Lung microvascular endothelial cell (primary cell): ENCODE measurements around the gene DRAXIN. TPM values are rescaled to one million over a fixed set of nuclear protein-coding genes. Genes with fewer than 3 reads are reported as not detected.

Experiments used
- DNase-seq, 2 donors: peaks; one replicate each; pipeline versions ENCODE4 v3.0.0 to v3.0.0-alpha.2; 2010; ENCODE audit warnings: low read depth in 2 of 2
- total RNA-seq: library from RNA; depleted of rRNA; stranded (reverse); fragments of >200 nt; gene quantifications from 2 replicates; pipeline ENCODE4 v1.2.1, GENCODE V29; 2014

The DRAXIN gene
- total RNA-seq, 1 donor from 2014 or later, result under 0.01 TPM

- no peak for DNase-seq
Observed at GRCh38 chr1:11761285-11761684, 69.8 kb downstream of the DRAXIN start.

- no peak for DNase-seq
Observed at GRCh38 chr1:11761988-11762406, 70.5 kb downstream of the DRAXIN start, which contains the start of gene C1orf167. Gene C1orf167 (plus strand): TSS chr1:11762193. CDS start chr1:11764401, 2,208 bp downstream.

- no peak for DNase-seq
Observed at GRCh38 chr1:11764115-11764514, 72.6 kb downstream of the DRAXIN start.

GRCh38 chr1:11764519-11764918, 73.0 kb downstream of the DRAXIN start:
- no peak for DNase-seq

- DNase-seq, result no peak
Observed at GRCh38 chr1:11765661-11766428, 74.3 kb downstream of the DRAXIN start.

- no peak for DNase-seq
Observed at GRCh38 chr1:11766429-11766776, 74.9 kb downstream of the DRAXIN start.

- no peak for DNase-seq
Observed at GRCh38 chr1:11767922-11768704, 76.6 kb downstream of the DRAXIN start.

- DNase-seq, result no peak
Observed at GRCh38 chr1:11768821-11769220, 77.3 kb downstream of the DRAXIN start.

GRCh38 chr1:11769274-11769673, 77.8 kb downstream of the DRAXIN start:
- DNase-seq, result no peak

- DNase-seq, result no peak
Observed at GRCh38 chr1:11770011-11770410, 78.5 kb downstream of the DRAXIN start.

- no peak for DNase-seq
Observed at GRCh38 chr1:11771481-11772043, 80.1 kb downstream of the DRAXIN start.

- no peak for DNase-seq
Observed at GRCh38 chr1:11772458-11772857, 80.9 kb downstream of the DRAXIN start.

GRCh38 chr1:11774753-11775152, 83.2 kb downstream of the DRAXIN start:
- no peak for DNase-seq

Other genes starting within 250 kb of the DRAXIN start
- under 0.01 TPM in 2 replicates for gene DISP3, start 212.6 kb upstream of the DRAXIN start, total RNA-seq
- 2.2 and 3.5 TPM in 2 replicates for gene FBXO2, start 37.3 kb upstream of the DRAXIN start, total RNA-seq
- gene FBXO44, start 36.8 kb upstream of the DRAXIN start, total RNA-seq, result 7.4 and 9.9 TPM in 2 replicates
- gene FBXO6, start 27.5 kb upstream of the DRAXIN start, total RNA-seq, result 2.2 and 2.6 TPM in 2 replicates
- gene MAD2L2, start 10.6 kb upstream of the DRAXIN start, total RNA-seq, result 23.0 and 27.7 TPM in 2 replicates
- 31.4 and 38.5 TPM in 2 replicates for gene AGTRAP, start 44.4 kb downstream of the DRAXIN start, total RNA-seq
- 0.22 and 0.40 TPM in 2 replicates for gene C1orf167, start 70.5 kb downstream of the DRAXIN start, total RNA-seq
- gene MTHFR, start 114.3 kb downstream of the DRAXIN start, total RNA-seq, result 25.9 and 35.5 TPM in 2 replicates
- gene CLCN6, start 114.5 kb downstream of the DRAXIN start, total RNA-seq, result 5.2 and 7.5 TPM in 2 replicates
- 0.60 TPM in 1 of 2 replicates, not detected in the other for gene NPPA, start 156.1 kb downstream of the DRAXIN start, total RNA-seq
- not detected in 2 replicates for gene NPPB, start 167.2 kb downstream of the DRAXIN start, total RNA-seq
- 36.2 and 57.3 TPM in 2 replicates for gene KIAA2013, start 234.7 kb downstream of the DRAXIN start, total RNA-seq
- 135 and 141 TPM in 2 replicates for gene PLOD1, start 243.0 kb downstream of the DRAXIN start, total RNA-seq